Right lung (tissue), 10 donors: ENCODE results near the gene SYT11. TPM values are rescaled to one million over a fixed set of nuclear protein-coding genes. Genes with fewer than 3 reads are reported as not detected.
"Not testable (repeated sequence)": the region's sequence is repeated elsewhere in the genome, so short reads cannot be mapped to it uniquely, and the experiment has no call there.

Source experiments
- DNase-seq, 2 donors: peaks; one replicate each; pipeline ENCODE4 v3.0.0-alpha.2; 2013
- long read RNA-seq, 8 donors: transcript quantifications; one replicate each; lab custom pipeline, GENCODE V29; 2026
- polyA plus RNA-seq, 5 donors: library from polyadenylated mRNA; unstranded; fragments of 120-200 nt; gene quantifications; one replicate each; pipeline versions ENCODE4 v1.2.1 to v1.2.3, GENCODE V29; 2013; ENCODE audit warnings: inconsistent platforms in 1 of 5, low replicate concordance in 1 of 5; ENCODE audit not compliant: insufficient read length in 5 of 5, insufficient read depth in 1 of 5

The SYT11 gene, protein sequence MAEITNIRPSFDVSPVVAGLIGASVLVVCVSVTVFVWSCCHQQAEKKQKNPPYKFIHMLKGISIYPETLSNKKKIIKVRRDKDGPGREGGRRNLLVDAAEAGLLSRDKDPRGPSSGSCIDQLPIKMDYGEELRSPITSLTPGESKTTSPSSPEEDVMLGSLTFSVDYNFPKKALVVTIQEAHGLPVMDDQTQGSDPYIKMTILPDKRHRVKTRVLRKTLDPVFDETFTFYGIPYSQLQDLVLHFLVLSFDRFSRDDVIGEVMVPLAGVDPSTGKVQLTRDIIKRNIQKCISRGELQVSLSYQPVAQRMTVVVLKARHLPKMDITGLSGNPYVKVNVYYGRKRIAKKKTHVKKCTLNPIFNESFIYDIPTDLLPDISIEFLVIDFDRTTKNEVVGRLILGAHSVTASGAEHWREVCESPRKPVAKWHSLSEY
- 10 to 100 TPM in 4 of 5 donors, 1 to 10 TPM in 1; 8.7 to 13.8 (median 13.1) TPM for polyA plus RNA-seq
- long read RNA-seq, donor 1: 0 reads
- long read RNA-seq, donor 2, full-length matches to known transcripts: 1 of 1 reads
- long read RNA-seq, donor 2, partial matches to known transcripts: 0 of 1 reads
- long read RNA-seq, donor 2, other reads (novel, unspliced or antisense): 0 of 1 reads
- long read RNA-seq, donor 3, full-length matches to known transcripts: 1 of 1 reads
- long read RNA-seq, donor 3, partial matches to known transcripts: 0 of 1 reads
- long read RNA-seq, donor 3, other reads (novel, unspliced or antisense): 0 of 1 reads
- long read RNA-seq, donor 4, full-length matches to known transcripts: 1 of 1 reads
- long read RNA-seq, donor 4, partial matches to known transcripts: 0 of 1 reads
- long read RNA-seq, donor 4, other reads (novel, unspliced or antisense): 0 of 1 reads
- long read RNA-seq, donor 5, partial matches to known transcripts: 6 of 6 reads
- long read RNA-seq, donor 5, other reads (novel, unspliced or antisense): 0 of 6 reads
- long read RNA-seq, donor 6, full-length matches to known transcripts: 2 of 9 reads
- long read RNA-seq, donor 6, partial matches to known transcripts: 7 of 9 reads
- long read RNA-seq, donor 6, other reads (novel, unspliced or antisense): 0 of 9 reads
- long read RNA-seq, donor 7: 0 reads
- long read RNA-seq, donor 8: 0 reads

DNA sequence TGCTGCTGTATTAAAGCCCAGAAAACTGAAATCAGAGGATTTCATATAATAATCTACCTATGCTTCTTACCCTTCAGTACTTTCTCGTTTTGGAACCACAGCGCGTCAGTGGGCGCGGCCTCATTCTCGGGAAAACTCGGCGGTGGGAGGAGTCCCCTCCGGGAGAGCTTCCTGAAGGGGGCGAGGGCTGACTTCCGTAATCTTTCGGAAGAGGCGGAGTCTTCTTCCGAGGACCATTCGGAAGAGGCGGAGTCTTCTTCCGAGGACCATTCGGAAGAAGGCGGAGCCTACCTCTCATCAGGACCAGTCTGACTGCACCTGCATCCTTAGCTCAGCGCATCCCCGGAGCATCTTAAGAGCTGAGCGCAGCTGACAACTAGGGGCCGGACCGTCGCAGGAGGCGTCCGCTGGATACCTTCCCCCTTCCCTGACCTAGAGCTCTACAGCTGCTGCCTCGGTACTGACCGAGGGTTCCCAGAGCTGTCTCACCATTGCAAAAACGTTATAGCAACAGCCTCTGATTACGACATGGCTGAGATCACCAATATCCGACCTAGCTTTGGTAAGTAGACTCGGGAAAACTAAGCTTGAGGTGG lies at the start of gene SYT11:
SYT11 (plus strand) TSS at position 334 of the 596 bp plus-strand sequence; CDS start at position 529, 195 bp downstream.
- peak; percentile 95 to 96 for DNase-seq

DNA sequence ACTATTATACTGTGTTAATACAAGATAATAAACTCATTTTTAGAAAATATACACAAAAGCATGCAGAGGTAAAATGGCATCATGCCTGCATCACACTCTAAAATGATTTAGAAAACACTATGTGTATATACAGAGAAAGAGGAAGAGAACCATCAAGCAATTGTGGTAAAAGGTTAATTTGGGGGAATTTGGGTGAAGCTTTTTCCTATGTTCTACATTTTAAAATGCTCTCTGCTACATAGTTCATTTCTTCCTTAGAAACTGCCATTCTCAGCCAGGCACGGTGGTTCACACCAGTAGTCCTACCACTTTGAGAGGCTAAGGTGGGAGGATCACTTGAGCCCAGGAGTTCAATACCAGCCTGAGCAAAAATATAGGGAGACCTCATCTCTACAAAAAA lies 46.5 kb upstream of the SYT11 start:
- DNase-seq: no peak

GRCh38 chr1:155813672-155814071 lies 45.7 kb upstream of the SYT11 start:
- no peak for DNase-seq

DNA sequence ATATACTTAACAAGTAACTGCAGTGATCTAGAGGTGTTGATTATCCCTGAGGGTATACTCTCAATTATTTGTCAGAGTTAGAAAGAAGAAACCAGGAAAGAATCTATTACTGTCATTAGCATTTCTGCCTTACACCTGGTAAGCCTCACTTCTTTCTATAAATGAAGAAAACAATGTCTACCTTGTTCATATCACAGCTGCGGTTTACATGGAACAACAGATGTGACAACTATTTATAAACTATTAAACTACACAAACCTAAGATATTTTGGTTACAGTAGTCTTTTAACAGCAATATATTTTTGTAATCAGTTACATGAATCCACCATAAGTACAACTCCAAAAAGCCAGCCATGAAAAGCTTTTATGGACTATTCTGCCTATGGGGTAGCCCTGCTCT lies 43.0 kb upstream of the SYT11 start:
- DNase-seq: no peak

DNA sequence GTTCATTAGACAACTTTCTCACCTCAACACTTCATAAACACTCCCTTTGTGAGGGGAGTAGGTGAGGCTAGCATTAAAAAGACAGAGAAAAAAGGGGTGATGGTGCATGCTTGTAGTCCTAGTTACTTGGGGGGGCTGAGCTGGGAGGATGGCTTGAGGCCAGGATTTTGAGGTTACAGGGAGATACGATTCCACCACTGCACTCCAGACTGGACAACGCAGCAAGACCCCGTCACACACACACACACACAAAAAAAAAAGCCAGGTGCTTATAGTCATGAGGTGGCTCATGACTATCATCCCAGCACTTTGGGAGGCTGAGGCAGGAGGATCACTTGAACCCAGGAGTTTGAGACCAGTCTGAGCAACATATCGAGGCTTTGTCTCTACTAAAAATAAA lies 31.9 kb upstream of the SYT11 start:
- no peak for DNase-seq

DNA sequence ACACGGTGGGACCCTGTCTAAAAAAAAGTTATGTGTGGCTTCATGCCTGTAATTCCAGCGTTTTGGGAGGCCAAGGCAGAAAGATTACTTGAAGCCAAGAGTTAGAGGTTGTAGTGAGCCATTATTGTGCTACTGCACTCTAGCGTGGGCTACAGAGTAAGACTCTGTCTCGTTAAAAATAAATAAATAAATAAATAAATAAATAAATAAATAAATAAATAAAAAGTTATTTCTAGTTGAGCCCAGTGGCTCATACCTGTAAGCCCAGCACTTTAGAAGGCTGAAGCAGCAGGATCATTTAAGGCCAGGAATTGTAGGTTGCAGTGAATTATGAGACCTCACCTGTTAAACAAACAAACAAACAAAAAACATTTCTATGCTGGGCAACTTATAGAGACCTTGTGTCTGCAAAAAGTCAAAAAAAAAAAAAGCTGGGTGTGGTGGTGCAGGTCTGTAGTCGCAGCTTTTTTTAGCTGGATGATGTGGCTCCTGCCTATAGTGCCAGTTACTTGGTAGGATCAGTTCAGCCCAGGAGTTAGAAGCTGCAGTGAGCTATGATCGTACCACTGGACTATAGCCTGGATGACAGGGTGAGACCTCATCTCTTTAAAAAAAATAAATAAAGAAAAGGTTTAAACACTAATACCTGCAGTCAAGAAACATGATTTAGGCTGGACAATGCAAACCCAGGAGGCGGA lies 27.9 kb upstream of the SYT11 start:
- no peak for DNase-seq

DNA sequence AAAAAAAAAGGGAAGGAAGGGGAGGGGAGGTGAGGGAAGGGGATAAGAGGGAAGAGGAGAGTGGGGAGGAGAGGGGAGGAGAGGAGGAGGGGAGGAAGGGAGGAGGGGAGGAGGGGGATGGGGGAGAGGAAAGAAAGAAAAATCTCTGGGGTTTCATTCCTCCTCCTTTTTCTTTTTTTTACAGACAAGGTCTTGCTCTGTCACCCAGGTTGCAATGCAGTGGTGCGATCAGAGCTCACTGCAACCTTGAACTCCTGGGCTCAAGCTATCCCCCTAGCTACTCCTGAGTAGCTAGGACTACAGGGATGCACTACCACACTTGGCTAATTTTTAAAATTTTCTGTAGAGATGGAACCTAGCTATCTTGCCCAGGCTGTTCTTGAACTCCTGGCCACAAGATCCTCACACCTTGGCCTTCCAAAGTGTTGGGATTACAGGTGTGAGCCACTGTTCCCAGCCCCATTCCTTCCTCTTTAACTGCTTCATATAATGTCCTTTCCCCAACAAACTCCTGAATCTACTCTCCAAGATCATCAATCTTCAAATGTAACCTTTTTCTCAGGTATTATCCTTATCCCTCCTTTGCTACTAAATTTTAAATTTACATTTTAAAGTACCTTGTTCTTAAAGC lies 25.6 kb upstream of the SYT11 start:
- DNase-seq: no peak

DNA sequence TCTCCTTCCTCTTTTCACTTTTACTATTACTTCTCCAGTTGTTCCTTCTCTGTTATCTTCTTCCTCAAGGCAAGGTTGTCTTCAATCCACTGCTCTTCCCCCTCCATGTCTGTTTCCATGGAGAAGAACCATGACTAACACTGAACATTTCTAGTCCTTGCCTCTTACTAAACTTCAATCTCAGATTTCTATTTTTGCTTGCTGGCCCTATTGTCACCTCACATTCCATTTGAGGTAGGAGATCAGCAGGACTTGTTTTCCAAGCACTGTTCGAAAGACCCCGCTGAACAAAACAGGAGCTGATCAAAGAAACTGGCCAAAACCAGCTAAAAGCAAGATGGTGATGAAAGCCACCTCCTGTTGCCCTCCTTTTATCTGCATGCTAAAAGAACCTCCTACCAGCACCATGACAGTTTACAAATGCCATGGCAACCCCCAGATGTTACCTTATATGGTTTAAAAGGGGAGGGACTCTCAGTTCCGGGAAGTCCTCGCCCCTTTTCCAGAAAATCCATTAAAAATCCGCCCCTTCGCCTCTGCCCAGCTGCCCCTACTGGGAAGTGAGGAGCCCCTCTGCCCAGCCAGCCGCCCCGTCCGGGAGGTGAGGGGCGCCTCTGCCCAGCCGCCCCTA lies 25.0 kb upstream of the SYT11 start:
- no peak for DNase-seq

GRCh38 chr1:155834927-155835399 lies 24.4 kb upstream of the SYT11 start:
- not testable (repeated sequence) for DNase-seq

GRCh38 chr1:155835548-155835947 lies 23.8 kb upstream of the SYT11 start:
- DNase-seq: no peak

DNA sequence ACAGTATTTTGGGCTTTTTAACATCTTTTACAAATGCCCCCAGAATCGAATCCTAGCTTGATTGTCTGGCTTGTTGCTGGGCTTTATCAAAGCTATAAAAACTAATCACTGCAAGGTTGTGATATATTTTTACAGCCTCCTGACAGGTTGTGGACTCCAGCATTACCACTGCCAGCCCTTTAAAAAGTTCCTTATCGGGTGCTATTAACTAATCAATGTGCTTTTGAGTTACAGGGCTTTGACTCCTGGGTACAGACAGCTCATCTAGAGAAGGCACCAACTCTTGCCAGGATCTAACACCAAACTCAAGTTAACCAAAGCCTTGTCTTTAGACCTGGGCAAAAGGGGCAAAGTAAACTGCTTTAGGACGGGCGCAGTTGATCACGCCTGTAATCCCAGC lies 19.0 kb upstream of the SYT11 start:
- DNase-seq: no peak

DNA sequence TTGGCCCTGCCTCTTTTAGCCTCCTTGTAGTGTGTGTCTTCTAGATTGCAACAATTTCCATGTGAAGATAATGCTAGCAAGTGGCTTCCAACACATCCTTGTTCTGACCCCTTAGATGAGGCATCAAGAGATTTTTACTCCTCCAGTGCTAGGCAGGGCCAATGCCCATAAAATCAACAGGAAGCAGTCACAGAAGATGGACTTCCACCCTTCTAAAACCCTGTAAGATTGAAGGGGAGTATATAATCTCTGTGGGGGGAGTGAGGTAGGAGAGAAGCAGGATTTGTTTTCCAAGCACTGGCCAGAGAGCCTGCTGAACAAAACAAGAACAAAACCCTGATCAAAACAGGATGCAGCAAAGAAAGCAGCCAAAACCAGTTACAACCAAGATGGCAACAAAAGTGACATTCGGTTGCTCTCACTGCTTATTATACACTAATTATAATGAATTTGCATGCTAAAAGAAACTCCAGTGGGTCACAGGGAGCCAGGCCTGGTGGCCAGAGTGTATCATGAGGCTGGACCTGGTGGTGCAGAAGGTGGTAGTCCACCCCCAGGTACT lies 14.4 kb upstream of the SYT11 start:
- no peak for DNase-seq

DNA sequence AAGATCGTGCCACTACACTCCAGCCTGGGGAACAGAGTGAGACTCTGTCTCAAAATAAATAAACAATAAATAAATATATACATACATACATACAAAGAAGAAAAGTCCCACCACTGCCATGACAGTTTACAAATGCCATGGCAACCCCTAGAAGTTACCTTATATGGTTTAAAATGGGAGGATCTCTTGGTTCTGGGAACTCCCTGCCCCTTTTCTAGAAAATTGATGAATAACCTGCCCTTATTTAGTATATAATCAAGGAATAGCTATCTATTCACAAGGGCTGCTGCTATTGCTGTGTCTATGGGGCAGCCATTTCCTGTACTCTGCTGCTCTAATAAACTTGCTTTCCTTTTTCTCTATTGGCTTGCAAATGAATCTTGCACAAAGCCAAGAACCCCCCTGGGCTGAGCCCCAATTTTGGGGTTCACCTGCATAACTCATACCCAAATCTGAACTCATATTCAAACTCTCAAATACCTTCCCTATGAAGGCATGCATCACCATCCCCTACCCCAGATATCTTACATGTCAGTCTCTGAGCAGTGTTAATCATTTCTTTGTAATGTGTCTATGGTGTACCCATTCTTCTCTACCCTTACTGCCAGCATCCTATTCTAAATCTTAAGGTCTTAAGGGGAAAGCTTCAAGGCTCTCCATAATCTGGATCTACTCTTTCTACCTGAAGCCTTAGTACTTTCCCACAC lies 11.4 kb upstream of the SYT11 start:
- DNase-seq: no peak

- DNase-seq: no peak
Observed at GRCh38 chr1:155850345-155850744, 9.0 kb upstream of the SYT11 start.

- DNase-seq: no peak
Observed at GRCh38 chr1:155856257-155856974, 3.0 kb upstream of the SYT11 start.

GRCh38 chr1:155856975-155857930 lies 2.1 kb upstream of the SYT11 start, which contains the start of gene GON4L:
Gene GON4L, minus strand, starts transcription at chr1:155857214. Its CDS starts 3,434 bp downstream, at chr1:155853780.
- peak; percentile 90 to 92 for DNase-seq

GRCh38 chr1:155858800-155859233 lies 550 bp upstream of the SYT11 start:
- no peak for DNase-seq
